ENCODE measurements around the gene KIAA0586.

- no peak for TF ChIP-seq CTCF (IDR thresholded peaks at IDR 0.05)
- no peak for TF ChIP-seq POLR2A (IDR thresholded peaks at IDR 0.05)
These were observed 25.9 kb upstream of the KIAA0586 start for GRCh38 chr14:58401587-58401986.

Measured in prostate gland (tissue), 2 donors.